Colonic mucosa (tissue), 4 donors: ENCODE results near the gene FMNL1. TPM values are rescaled to one million over a fixed set of nuclear protein-coding genes. Genes with fewer than 3 reads are reported as not detected.
A peak's percentile ranks its signal among the peaks of the same experiment; 100 is the strongest.

Experiments used
- DNase-seq: peaks from one replicate; pipeline ENCODE4 v3.0.0-alpha.2; 2020
- H3K27ac ChIP-seq: fragments of 200-600 bp; one replicate; pipeline ENCODE4 v1.8.0; 2021
- H3K27me3 ChIP-seq: fragments of 200-600 bp; one replicate; pipeline ENCODE4 v1.8.0; 2021
- H3K36me3 ChIP-seq: fragments of 200-600 bp; one replicate; pipeline ENCODE4 v1.8.0; 2021
- H3K4me1 ChIP-seq: fragments of 200-600 bp; one replicate; pipeline ENCODE4 v1.8.0; 2021; ENCODE audit warnings: mild to moderate bottlenecking
- H3K4me3 ChIP-seq: fragments of 200-600 bp; one replicate; pipeline ENCODE4 v1.8.0; 2021
- H3K9ac ChIP-seq, 2 donors: one replicate each; pipeline ENCODE4 v1.7.0; 2013; ENCODE audit warnings: control low read depth in 2 of 2, low read depth in 2 of 2, low read length in 2 of 2
- H3K9me3 ChIP-seq: fragments of 200-600 bp; one replicate; pipeline ENCODE4 v1.8.0; 2021
- intact Hi-C: fragments of 100-400 bp; cut with DNase I; formaldehyde crosslinking; loops from one replicate; pipeline ENCODE4 v1.14.1; 2022
- total RNA-seq, 2 donors: library from RNA; stranded (reverse); fragmentation: NEBNext Ultra II Directional in 1 of 2; extraction: Animal tissue kit (Norgen Biotek cat#: 25700) in 1 of 2; gene quantifications; one replicate each; pipeline ENCODE4 v1.2.1, GENCODE V29; 2021
- TF ChIP-seq, protein P1 (sequence below): fragments of 200-600 bp; IDR thresholded peaks from one replicate; pipeline ENCODE4 v1.8.0; 2022; ENCODE audit warnings: antibody characterized with exemption, mild to moderate bottlenecking
- donor health status: healthy.
- donor health status: DM: no; HTN: no; CAD: no.
- donor health status: DM: no; HTN: no; CAD: no.

The FMNL1 gene
- total RNA-seq, 2 donors from 2014 or later = 6.8 to 8.4 TPM

DNA sequence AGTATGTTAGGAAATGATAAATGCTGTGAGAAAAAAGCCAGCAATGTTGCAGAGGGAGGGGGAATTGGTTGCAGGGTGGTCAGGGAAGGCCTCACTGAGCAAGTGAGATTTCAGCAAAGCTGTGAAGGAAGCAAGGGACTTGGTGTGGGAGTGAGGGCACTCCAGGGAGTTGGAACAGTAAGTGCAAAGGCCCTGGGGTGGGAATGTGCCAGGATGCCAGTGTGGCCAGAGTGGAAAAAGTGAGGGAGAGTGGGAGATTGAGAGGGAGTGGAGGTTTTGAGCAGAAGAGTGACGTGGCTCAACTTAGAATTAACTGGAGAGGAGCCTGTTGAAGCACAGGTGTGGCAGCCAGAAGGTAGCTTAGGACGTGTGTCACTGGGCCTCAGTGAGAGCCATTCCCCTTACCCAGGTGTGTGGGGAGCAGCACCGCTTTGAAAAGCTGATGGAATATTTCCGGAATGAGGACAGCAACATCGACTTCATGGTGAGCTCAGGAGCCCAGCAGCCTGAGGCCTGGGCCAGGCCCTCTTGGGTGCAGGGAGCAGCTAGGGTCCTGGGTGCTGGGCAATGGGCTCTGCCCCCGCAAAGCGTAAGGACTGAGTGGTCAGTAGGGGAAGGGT, 16.6 kb downstream of the FMNL1 start:
- no peaks in the 10 kb centered on the region for H3K36me3 ChIP-seq
- TF ChIP-seq, protein P1, sequence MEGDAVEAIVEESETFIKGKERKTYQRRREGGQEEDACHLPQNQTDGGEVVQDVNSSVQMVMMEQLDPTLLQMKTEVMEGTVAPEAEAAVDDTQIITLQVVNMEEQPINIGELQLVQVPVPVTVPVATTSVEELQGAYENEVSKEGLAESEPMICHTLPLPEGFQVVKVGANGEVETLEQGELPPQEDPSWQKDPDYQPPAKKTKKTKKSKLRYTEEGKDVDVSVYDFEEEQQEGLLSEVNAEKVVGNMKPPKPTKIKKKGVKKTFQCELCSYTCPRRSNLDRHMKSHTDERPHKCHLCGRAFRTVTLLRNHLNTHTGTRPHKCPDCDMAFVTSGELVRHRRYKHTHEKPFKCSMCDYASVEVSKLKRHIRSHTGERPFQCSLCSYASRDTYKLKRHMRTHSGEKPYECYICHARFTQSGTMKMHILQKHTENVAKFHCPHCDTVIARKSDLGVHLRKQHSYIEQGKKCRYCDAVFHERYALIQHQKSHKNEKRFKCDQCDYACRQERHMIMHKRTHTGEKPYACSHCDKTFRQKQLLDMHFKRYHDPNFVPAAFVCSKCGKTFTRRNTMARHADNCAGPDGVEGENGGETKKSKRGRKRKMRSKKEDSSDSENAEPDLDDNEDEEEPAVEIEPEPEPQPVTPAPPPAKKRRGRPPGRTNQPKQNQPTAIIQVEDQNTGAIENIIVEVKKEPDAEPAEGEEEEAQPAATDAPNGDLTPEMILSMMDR = no peak
- no peak overlapping the region for H3K9ac ChIP-seq
- H3K4me3 ChIP-seq = no peak overlapping the region
- no peaks in the 10 kb centered on the region for H3K9me3 ChIP-seq
- H3K27me3 ChIP-seq = peaks cover 10% of the 10 kb centered on the region
- intact Hi-C loops = no loop called here
- no peaks in the 10 kb centered on the region for H3K4me1 ChIP-seq
- H3K27ac ChIP-seq = no peak overlapping the region
- DNase-seq = no peak

DNA sequence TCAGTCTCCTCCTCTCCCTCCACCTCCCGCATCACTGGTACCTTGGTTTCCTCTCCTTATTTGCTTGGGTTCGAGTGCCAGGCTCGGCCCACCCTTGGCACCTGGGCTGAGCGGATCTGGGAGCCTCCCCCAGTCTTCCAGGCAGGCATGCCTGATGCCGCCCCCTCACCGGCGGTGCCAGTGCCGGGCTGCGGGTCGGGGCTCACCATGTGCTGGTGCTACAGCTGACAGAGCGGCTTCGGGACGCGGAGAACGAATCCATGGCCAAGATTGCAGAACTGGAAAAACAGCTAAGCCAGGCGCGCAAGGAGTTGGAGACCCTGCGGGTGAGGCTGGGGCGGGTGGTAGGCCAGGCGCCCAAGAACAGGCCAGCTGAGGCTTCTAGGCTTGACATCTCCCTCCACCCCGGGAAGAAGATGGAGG, 19.2 kb downstream of the FMNL1 start:
- no peaks in the 10 kb centered on the region for H3K9me3 ChIP-seq
- H3K4me3 ChIP-seq = no peak overlapping the region
- H3K36me3 ChIP-seq = no peaks in the 10 kb centered on the region
- peaks cover 10% of the 10 kb centered on the region for H3K27me3 ChIP-seq
- no peak for DNase-seq
- no peak overlapping the region for H3K9ac ChIP-seq
- H3K27ac ChIP-seq = no peak overlapping the region
- TF ChIP-seq, protein P1 = no peak
- intact Hi-C loops = no loop called here
- H3K4me1 ChIP-seq = no peaks in the 10 kb centered on the region

DNA sequence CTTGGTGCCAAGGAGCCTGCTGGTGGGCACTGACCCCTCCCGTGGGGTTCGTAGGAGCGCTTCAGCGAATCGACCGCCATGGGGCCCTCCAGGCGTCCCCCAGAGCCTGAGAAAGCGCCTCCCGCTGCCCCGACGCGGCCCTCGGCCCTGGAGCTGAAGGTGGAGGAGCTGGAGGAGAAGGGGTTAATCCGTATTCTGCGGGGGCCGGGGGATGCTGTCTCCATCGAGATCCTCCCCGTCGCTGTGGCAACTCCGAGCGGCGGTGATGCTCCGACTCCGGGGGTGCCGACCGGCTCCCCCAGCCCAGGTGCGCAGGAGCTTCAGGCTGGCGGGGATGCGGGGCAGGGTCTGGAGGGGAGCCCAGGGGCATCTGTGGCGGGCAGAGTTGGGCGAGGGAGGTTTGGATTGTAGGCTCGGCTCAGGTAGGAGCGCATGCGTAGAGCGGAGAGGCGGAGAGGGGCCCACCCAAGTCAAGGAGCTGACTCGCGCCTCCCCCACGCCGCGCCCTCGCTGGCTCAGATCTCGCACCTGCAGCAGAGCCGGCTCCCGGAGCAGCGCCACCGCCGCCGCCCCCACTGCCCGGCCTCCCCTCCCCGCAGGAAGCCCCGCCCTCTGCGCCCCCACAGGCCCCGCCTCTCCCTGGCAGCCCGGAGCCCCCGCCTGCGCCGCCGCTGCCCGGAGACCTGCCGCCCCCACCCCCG, 19.8 kb downstream of the FMNL1 start:
- Histone ChIP-seq H3K4me3 (peak overlapping the region; percentile 4), H3K9ac (no peak overlapping the region), H3K9me3 (no peaks in the 10 kb centered on the region), H3K27ac (no peak overlapping the region), H3K36me3 (no peaks in the 10 kb centered on the region), H3K4me1 (peaks cover 2% of the 10 kb centered on the region), H3K27me3 (peaks cover 10% of the 10 kb centered on the region)
- intact Hi-C loops = no loop called here
- peak; percentile 62 for DNase-seq
- TF ChIP-seq, protein P1 = no peak

DNA sequence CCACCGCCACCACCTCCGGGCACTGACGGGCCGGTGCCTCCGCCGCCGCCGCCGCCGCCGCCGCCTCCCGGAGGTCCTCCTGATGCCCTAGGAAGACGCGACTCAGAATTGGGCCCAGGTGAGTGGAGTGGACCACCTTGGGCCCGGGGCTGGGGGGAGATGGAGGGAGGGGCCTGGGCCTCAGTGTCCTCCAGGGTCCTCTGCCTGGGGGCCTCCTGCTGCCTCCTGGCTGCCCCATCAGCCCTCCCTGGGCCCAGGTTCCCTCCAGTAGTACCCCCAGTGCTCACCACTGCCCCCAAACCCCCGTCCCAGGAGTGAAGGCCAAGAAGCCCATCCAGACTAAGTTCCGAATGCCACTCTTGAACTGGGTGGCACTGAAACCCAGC, 20.3 kb downstream of the FMNL1 start:
- Histone ChIP-seq H3K27ac (no peak overlapping the region), H3K36me3 (no peaks in the 10 kb centered on the region)

DNA sequence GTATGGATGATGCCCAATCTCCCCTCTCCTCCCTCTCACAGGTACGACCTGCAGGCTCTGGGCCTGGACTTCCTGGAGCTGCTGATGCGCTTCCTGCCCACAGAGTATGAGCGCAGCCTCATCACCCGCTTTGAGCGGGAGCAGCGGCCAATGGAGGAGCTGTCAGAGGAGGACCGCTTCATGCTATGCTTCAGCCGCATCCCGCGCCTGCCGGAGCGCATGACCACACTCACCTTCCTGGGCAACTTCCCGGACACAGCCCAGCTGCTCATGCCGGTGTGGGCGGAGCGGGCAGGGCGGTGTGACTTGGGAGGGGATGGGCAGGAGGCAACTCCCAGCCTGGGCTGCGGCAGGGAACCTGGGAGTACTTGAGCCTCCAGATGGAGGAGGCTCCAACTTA, 22.1 kb downstream of the FMNL1 start:
- H3K36me3 ChIP-seq = no peaks in the 10 kb centered on the region
- no peak overlapping the region for H3K4me3 ChIP-seq
- peaks cover 8% of the 10 kb centered on the region for H3K4me1 ChIP-seq
- TF ChIP-seq, protein P1 = no peak
- no peaks in the 10 kb centered on the region for H3K9me3 ChIP-seq
- H3K27me3 ChIP-seq = peaks cover 10% of the 10 kb centered on the region
- H3K9ac ChIP-seq = peak overlapping the region in 1 of 2 donors; percentile 38
- H3K27ac ChIP-seq = no peak overlapping the region
- intact Hi-C loops = no loop called here
- peak; percentile 88 for DNase-seq

More for the DNA sequence above, 20.3 kb downstream of the FMNL1 start:
- Histone ChIP-seq H3K9me3 (no peaks in the 10 kb centered on the region), H3K27me3 (peaks cover 10% of the 10 kb centered on the region), H3K4me1 (peaks cover 7% of the 10 kb centered on the region), H3K9ac (no peak overlapping the region), H3K4me3 (no peak overlapping the region)
- TF ChIP-seq, protein P1 = no peak
- no peak for DNase-seq
- intact Hi-C loops = no loop called here
